Measurements from ENCODE around the gene FAF1.
"Not testable (repeated sequence)": the region's sequence is repeated elsewhere in the genome, so short reads cannot be mapped to it uniquely, and the experiment has no call there.

FAF1 gene

GRCh38 chr1:50959913-50960844 lies at the start of gene FAF1:
TSS of gene FAF1 (minus strand) at chr1:50960267. CDS start at chr1:50959811, 456 bp downstream.
- peak; percentile 97 for DNase-seq

- no peak for DNase-seq
These were observed 49.3 kb upstream of the FAF1 start for GRCh38 chr1:51009381-51009780.

- DNase-seq, result not testable (repeated sequence)
These were observed 45.5 kb upstream of the FAF1 start for GRCh38 chr1:51005549-51005948.

GRCh38 chr1:51002516-51002915 lies 42.4 kb upstream of the FAF1 start:
- no peak for DNase-seq

GRCh38 chr1:51000651-51001050 lies 40.6 kb upstream of the FAF1 start:
- DNase-seq, result no peak

GRCh38 chr1:51000160-51000559 lies 40.1 kb upstream of the FAF1 start:
- no peak for DNase-seq

GRCh38 chr1:50999375-50999774 lies 39.3 kb upstream of the FAF1 start:
- not testable (repeated sequence) for DNase-seq

GRCh38 chr1:50996083-50996482 lies 36.0 kb upstream of the FAF1 start:
- DNase-seq, result no peak

- no peak for DNase-seq
These were observed 35.6 kb upstream of the FAF1 start for GRCh38 chr1:50995651-50996050.

GRCh38 chr1:50994997-50995396 lies 34.9 kb upstream of the FAF1 start:
- no peak for DNase-seq

- DNase-seq, result no peak
These were observed 33.6 kb upstream of the FAF1 start for GRCh38 chr1:50993645-50994044.

- no peak for DNase-seq
These were observed 32.7 kb upstream of the FAF1 start for GRCh38 chr1:50992532-50993318.

GRCh38 chr1:50989694-50990093 lies 29.6 kb upstream of the FAF1 start:
- DNase-seq, result no peak

GRCh38 chr1:50986653-50987052 lies 26.6 kb upstream of the FAF1 start:
- no peak for DNase-seq

- DNase-seq, result peak; percentile 13
These were observed 25.0 kb upstream of the FAF1 start for GRCh38 chr1:50985094-50985493.

- DNase-seq, result peak; percentile 70
These were observed 23.2 kb upstream of the FAF1 start for GRCh38 chr1:50983219-50983802.

- DNase-seq, result peak; percentile 80
These were observed 22.5 kb upstream of the FAF1 start for GRCh38 chr1:50982611-50983010.

GRCh38 chr1:50981741-50982140 lies 21.7 kb upstream of the FAF1 start:
- peak; percentile 86 for DNase-seq

- DNase-seq, result peak; percentile 81
These were observed 20.4 kb upstream of the FAF1 start for GRCh38 chr1:50980505-50980904.

- DNase-seq, result peak; percentile 81
These were observed 19.9 kb upstream of the FAF1 start for GRCh38 chr1:50979937-50980336.

- peak; percentile 90 for DNase-seq
These were observed 19.1 kb upstream of the FAF1 start for GRCh38 chr1:50978852-50979781.

GRCh38 chr1:50978144-50978851 lies 18.2 kb upstream of the FAF1 start:
- peak; percentile 65 for DNase-seq

Data from NCI-H1694 treated with DMSO at 0.1 percent for 48 hours (cell line).